K562 (cell line): Measurements from ENCODE around the gene DHDDS. TPM values are rescaled to one million over a fixed set of nuclear protein-coding genes. Genes with fewer than 3 reads are reported as not detected.
A peak's percentile ranks its signal among the peaks of the same experiment; 100 is the strongest.

Experiments
- ARID3A ChIP-seq: IDR thresholded peaks from 2 replicates; pipeline ENCODE4 v1.6.1; 2012; ENCODE audit warnings: low read depth, low read length, improper control_type of control experiment, borderline replicate concordance
- CEBPG ChIP-seq, 3 experiments: fragments of 200-800 bp in 1 of 3; sonication (Bioruptor generic) in 1 of 3; sonication (generic) in 1 of 3; formaldehyde crosslinking in 1 of 3; IDR thresholded peaks in 2 of 3; conservative IDR thresholded peaks in 1 of 3; 2 replicates each; pipeline versions ENCODE4 v1.6.1 to v1.8.0; 2016 to 2022; ENCODE audit warnings: missing compliant biosample characterization in 2 of 3, missing genetic modification characterization in 2 of 3, mild to moderate bottlenecking in 1 of 3, missing genetic modification reagents in 1 of 3
- DPF2 ChIP-seq: fragments of 450-650 bp; IDR thresholded peaks from 2 replicates; pipeline ENCODE4 v1.6.1; 2016
- ESRRA ChIP-seq: fragments of 450-650 bp; IDR thresholded peaks from 2 replicates; pipeline ENCODE4 v1.6.1; 2014; ENCODE audit warnings: low read depth, mild to moderate bottlenecking, moderate library complexity, borderline replicate concordance
- FOSL1 ChIP-seq: fragments of 200-800 bp; sonication (Bioruptor generic); conservative IDR thresholded peaks from 2 replicates; pipeline ENCODE4 v1.6.1; 2016; ENCODE audit warnings: missing genetic modification characterization, missing compliant biosample characterization
- MCM7 ChIP-seq, 2 experiments: fragments of 450-650 bp; IDR thresholded peaks; 2 replicates each; pipeline ENCODE4 v1.6.1; 2016 to 2018
- NFE2 ChIP-seq: IDR thresholded peaks from 2 replicates; pipeline ENCODE4 v1.6.1; 2014; ENCODE audit warnings: antibody characterized with exemption, low read depth
- PHF21A ChIP-seq: fragments of 450-650 bp; IDR thresholded peaks from 2 replicates; pipeline ENCODE4 v1.6.1; 2017; ENCODE audit warnings: low read depth, borderline replicate concordance
- POLR2G ChIP-seq: fragments of 200-400 bp; formaldehyde crosslinking; IDR thresholded peaks from 2 replicates; pipeline ENCODE4 v1.6.1; 2017; ENCODE audit warnings: low read depth, mild to moderate bottlenecking, antibody characterized with exemption, low read length, moderate library complexity
- RBM15 ChIP-seq: fragments of 200-400 bp; formaldehyde crosslinking; IDR thresholded peaks from 2 replicates; pipeline ENCODE4 v1.6.1; 2018; ENCODE audit warnings: mild to moderate bottlenecking, low read length, moderate library complexity; ENCODE audit not compliant: insufficient read depth
- SIX5 ChIP-seq, 2 experiments: IDR thresholded peaks; 2 replicates each; pipeline ENCODE4 v1.6.1; 2011; ENCODE audit warnings: low read length in 2 of 2, borderline replicate concordance in 1 of 2, low read depth in 1 of 2, mild to moderate bottlenecking in 1 of 2, moderate library complexity in 1 of 2; ENCODE audit not compliant: insufficient read depth in 1 of 2
- SMAD1 ChIP-seq: fragments of 150-350 bp; IDR thresholded peaks from 2 replicates; pipeline ENCODE4 v1.6.1; 2014; ENCODE audit warnings: low read length, low read depth; ENCODE audit not compliant: partially characterized antibody
- TGIF2 ChIP-seq: sonication (generic); formaldehyde crosslinking; IDR thresholded peaks from 2 replicates; pipeline ENCODE4 v1.8.1; 2022; ENCODE audit warnings: mild to moderate bottlenecking, missing genetic modification reagents, moderate library complexity
- ZNF644 ChIP-seq: fragments of 200-800 bp; sonication (Bioruptor generic); IDR thresholded peaks from 2 replicates; pipeline ENCODE4 v1.6.1; 2016; ENCODE audit warnings: low read depth, missing genetic modification characterization, missing compliant biosample characterization
- polyA plus RNA-seq, 8 experiments: library from polyadenylated mRNA; depleted of rRNA in 4 of 8; stranded (reverse) in 5 of 8; unstranded in 3 of 8; fragments of >200 nt; fragmentation: Nextera tagmentation in 2 of 8; fragmentation: Illumina TruSeq in 1 of 8; extraction: Ambion mirVana in 2 of 8; extraction: Trizol in 1 of 8; gene quantifications; 2 replicates each; pipeline versions ENCODE4 v1.2.1 to v1.2.3, GENCODE V29; 2011 to 2014; ENCODE audit warnings: inconsistent platforms in 1 of 8, missing spikeins in 1 of 8
- total RNA-seq, 7 experiments: library from RNA; depleted of rRNA in 6 of 7; stranded (reverse); fragments of >200 nt in 6 of 7; fragmentation: Illumina TruSeq in 2 of 7; extraction: Trizol in 2 of 7; gene quantifications; 2 replicates each; pipeline versions ENCODE4 v1.2.1 to v1.2.3, GENCODE V29; 2011 to 2021; ENCODE audit warnings: low replicate concordance in 1 of 7
- TF ChIP-seq, protein P1 (sequence below): sonication (generic); formaldehyde crosslinking; IDR thresholded peaks from 2 replicates; pipeline ENCODE4 v1.8.1; 2023; ENCODE audit warnings: mild to moderate bottlenecking, missing genetic modification reagents, moderate library complexity
- TF ChIP-seq, protein P2 (sequence below), 2 experiments: IDR thresholded peaks in 1 of 2; conservative IDR thresholded peaks in 1 of 2; 2 replicates each; pipeline ENCODE4 v1.6.1; 2016; ENCODE audit warnings: low read depth in 2 of 2, mild to moderate bottlenecking in 1 of 2, missing compliant biosample characterization in 1 of 2, missing genetic modification characterization in 1 of 2, moderate library complexity in 1 of 2
- TF ChIP-seq, protein P3 (sequence below): fragments of 450-650 bp; IDR thresholded peaks from 2 replicates; pipeline ENCODE4 v1.6.1; 2016; ENCODE audit warnings: missing biosample characterization, missing genetic modification characterization
- TF ChIP-seq, protein P4 (sequence below): IDR thresholded peaks from 3 replicates; pipeline ENCODE4 v1.6.1; 2011; ENCODE audit warnings: borderline replicate concordance, mild to moderate bottlenecking; ENCODE audit not compliant: insufficient read length, insufficient read depth

The DHDDS gene
- total and polyA plus RNA-seq, 9 of the 15 experiments (the other 6 are each of a cell fraction or from before 2014, with no cell fraction given), result 33.3 to 55.0 (median 44.3) TPM

DNA sequence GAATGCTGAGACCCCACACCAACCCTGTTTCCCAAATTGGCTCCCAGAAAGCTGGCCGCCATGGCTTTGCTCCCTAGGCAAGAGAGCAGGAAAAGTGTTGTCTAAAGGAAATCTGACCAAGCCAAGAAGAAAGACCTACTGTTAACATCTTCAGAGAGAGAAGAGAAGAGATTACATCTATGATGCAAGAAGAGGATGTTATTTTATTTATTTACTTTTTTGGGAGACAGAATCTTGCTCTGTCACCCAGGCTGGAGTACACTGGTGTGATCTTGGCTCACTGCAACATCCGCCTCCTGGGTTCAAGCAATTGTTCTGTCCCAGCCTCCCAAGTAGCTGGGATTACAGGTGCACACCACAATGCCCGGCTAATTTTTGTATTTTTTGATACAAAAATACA is 61.8 kb downstream of the DHDDS start (continued):
- TF ChIP-seq ARID3A (no peak), DPF2 (peak; percentile 31; the same call in 1 of the 2 replicates), ZNF644 (tag) (no peak), NFE2 (peak; percentile 27; the same call in 1 of the 2 replicates), RBM15 (no peak), TGIF2 (CRISPR knock-in tag) (no peak), CEBPG (CRISPR knock-in tag; IDR thresholded peaks at IDR 0.05) (peak; percentile 20; the same call in 1 of the 2 replicates), CEBPG (tag; conservative IDR thresholded peaks at IDR 0.05 in 1 of 2, IDR thresholded peaks at IDR 0.05 in 1 of 2) (peak; percentile 83 to 86), SIX5 (IDR thresholded peaks at IDR 0.05; ENCODE audit: borderline replicate concordance in 1 of 2, insufficient read depth in 1 of 2, low read depth in 1 of 2, low read length in 2 of 2) (no peak), FOSL1 (tag) (0 out of 2 replicates have a peak, but pooled peaks have one; percentile 30), POLR2G (no peak), ESRRA (no peak), SMAD1 (no peak), PHF21A (no peak), MCM7 (IDR thresholded peaks at IDR 0.05) (no peak)
- TF ChIP-seq, protein P1, sequence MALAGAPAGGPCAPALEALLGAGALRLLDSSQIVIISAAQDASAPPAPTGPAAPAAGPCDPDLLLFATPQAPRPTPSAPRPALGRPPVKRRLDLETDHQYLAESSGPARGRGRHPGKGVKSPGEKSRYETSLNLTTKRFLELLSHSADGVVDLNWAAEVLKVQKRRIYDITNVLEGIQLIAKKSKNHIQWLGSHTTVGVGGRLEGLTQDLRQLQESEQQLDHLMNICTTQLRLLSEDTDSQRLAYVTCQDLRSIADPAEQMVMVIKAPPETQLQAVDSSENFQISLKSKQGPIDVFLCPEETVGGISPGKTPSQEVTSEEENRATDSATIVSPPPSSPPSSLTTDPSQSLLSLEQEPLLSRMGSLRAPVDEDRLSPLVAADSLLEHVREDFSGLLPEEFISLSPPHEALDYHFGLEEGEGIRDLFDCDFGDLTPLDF (CRISPR knock-in tag), result no peak
- TF ChIP-seq, protein P2, sequence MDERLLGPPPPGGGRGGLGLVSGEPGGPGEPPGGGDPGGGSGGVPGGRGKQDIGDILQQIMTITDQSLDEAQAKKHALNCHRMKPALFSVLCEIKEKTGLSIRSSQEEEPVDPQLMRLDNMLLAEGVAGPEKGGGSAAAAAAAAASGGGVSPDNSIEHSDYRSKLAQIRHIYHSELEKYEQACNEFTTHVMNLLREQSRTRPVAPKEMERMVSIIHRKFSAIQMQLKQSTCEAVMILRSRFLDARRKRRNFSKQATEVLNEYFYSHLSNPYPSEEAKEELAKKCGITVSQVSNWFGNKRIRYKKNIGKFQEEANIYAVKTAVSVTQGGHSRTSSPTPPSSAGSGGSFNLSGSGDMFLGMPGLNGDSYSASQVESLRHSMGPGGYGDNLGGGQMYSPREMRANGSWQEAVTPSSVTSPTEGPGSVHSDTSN (CRISPR knock-in tag; IDR thresholded peaks at IDR 0.05; ENCODE audit: low read depth), result no peak
- TF ChIP-seq, protein P2 (tag; conservative IDR thresholded peaks at IDR 0.05; ENCODE audit: low read depth), result no peak
- TF ChIP-seq, protein P3, sequence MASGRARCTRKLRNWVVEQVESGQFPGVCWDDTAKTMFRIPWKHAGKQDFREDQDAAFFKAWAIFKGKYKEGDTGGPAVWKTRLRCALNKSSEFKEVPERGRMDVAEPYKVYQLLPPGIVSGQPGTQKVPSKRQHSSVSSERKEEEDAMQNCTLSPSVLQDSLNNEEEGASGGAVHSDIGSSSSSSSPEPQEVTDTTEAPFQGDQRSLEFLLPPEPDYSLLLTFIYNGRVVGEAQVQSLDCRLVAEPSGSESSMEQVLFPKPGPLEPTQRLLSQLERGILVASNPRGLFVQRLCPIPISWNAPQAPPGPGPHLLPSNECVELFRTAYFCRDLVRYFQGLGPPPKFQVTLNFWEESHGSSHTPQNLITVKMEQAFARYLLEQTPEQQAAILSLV, result 0 out of 2 replicates have a peak, but pooled peaks have one; percentile 31
- TF ChIP-seq, protein P4, sequence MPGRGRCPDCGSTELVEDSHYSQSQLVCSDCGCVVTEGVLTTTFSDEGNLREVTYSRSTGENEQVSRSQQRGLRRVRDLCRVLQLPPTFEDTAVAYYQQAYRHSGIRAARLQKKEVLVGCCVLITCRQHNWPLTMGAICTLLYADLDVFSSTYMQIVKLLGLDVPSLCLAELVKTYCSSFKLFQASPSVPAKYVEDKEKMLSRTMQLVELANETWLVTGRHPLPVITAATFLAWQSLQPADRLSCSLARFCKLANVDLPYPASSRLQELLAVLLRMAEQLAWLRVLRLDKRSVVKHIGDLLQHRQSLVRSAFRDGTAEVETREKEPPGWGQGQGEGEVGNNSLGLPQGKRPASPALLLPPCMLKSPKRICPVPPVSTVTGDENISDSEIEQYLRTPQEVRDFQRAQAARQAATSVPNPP, result no peak
- TF ChIP-seq, all 486 proteins: peak for 12
